HK-2 (cell line): ENCODE results near the gene ASAH2B.

ENCODE experiments used
- DNase-seq: peaks from one replicate; pipeline ENCODE4 v3.0.0-alpha.2; 2018; ENCODE audit not compliant: unreplicated experiment

The ASAH2B gene

DNA sequence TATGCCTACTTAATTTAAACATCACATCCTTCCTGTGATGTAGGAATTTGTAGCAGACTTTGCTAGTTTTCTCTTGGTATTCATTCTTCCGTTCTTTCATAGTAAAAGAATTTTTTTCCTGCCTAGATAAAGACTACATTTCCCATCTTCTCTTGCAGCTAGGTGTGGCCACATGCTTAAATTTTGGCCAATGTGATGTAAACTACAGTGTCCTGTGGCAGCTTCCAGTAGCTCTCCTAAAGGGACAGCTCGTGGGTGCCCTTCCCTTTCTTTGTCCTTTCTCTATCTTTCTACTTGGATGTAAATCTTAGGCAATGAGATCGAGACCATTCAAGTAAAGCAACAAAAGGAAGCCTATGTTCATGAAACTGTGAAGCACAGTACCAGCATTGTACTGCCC is 58.6 kb downstream of the ASAH2B start:
- DNase-seq, result no peak

DNA sequence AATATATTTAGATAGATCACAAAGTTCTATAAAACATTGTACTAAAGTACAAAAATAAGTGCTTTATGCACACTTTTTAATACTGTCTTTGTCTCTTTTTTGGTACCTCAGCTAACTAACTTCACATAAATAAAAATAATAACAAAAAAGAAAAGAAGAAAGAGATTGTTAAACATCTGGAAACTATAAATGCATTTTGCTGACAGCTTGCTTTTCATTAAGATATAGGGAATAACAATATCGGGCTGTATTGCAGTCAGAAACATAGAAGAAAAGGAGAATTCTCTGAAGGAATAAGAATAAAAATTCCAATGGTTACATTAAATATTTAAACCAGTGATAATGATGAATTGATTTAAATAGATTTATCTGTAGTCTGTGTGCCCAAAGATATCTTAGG is 59.9 kb downstream of the ASAH2B start:
- no peak for DNase-seq

DNA sequence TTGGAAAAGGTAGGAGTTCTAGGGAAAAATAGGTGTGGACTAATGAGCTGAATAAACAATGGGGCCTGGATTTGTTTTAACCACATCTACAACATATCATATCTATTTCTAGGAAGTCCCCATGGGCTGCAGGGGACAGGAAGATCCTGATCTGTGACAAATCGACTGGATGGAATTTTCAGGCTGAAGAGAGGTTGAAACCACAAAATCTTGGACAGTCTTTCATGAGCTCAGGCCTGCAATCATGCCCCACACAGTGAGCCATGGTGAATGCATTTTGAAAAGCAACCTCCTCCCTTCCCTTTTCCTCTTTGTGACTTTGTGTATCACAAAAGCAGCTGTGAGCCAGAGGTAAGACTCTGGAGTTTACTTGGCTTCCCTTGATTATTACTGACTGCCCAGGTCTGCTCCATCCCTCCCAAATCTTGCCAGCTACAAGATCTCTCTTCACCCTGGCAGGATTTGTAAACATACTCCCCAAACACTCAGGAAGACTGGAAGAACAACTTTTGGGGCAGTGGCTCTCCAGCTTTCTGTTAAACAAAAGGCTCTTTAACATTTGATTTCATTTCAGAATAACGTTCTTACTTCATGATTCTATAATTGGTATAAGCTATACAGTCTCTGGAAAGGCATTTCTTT is 66.4 kb downstream of the ASAH2B start:
- DNase-seq, result no peak

DNA sequence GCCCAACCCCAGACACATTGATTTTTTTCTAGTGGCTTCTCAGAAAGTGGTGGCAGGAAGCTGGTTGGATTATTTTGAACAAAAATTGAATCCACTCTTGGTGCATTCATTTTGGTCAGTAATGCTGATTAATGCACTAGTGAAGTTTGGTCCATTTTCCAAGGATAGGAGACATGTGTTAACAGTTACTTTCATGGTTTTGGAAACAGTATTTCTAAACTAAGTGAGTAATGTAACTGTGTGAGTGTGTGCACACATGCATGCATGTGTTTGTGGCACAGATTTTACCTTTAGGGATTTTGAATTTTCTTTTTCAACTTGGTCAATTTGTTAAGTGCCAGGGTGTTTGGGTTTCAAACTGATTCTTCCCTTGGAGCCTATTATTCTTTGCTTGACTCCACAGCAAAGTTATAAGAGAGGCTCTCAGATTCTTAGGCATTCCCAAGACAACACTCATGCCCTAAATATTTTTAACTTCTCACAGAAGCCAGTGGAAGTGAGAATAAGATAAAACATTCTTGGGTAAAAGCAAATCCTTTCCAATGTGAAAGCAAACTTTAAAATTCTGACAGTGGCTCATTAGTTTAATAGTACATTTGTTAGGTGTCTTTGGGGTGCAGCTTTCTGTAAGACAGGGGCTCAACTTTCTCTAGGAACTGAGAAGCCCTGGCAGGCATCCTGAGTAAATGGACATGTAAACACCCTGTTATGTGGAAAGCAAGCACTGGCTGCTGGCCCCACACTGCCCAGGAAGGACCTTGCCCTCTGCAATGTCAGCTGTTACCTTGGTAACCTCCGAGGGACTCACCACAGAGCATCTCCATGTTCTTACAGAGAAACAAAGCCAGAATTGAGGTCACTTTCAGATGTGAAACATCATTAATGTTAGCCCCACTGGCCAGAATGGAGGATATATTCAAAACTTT is 68.4 kb downstream of the ASAH2B start:
- DNase-seq, result no peak
